Measurements from ENCODE around the gene TIMELESS.

DNA sequence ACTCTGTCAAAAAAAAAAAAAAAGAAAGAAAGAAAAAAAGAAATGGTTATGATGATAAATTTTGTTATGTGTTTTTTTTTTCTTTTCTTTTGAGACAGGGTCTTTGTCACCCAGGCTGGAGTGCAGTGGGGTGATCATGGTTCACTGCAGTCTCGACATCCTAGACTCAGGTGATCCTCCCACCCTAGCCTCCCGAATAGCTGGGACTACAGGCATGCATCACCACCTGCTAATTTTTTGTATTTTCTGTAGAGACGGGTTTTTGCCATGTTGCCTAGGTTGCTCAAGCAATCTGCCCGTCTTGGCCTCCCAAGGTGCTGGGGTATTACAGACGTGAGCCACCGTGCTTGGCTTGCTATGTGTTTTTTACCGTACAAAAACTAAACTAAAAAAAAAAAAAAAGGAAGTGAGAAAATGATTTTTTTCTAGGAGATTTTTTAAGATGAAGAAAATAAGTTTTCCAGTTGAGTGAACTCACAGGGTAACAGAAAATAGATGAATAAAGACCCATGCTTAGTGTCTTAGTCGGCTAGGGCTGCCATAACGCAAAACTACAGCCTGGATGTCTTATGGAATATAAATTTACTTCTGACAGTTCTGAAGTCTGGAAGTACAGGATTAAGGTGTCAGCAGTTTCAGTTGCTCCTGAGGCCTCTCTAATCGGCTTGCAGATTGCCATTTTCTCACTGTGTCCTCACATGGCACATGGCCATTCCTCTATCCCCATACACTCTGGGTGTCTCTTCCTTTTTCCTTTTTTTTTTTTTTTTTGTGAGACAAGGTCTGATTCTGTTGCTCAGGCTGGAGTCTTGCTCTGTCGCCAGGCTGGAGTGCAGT, 73.4 kb downstream of the TIMELESS start:
- TF ChIP-seq, protein P1, sequence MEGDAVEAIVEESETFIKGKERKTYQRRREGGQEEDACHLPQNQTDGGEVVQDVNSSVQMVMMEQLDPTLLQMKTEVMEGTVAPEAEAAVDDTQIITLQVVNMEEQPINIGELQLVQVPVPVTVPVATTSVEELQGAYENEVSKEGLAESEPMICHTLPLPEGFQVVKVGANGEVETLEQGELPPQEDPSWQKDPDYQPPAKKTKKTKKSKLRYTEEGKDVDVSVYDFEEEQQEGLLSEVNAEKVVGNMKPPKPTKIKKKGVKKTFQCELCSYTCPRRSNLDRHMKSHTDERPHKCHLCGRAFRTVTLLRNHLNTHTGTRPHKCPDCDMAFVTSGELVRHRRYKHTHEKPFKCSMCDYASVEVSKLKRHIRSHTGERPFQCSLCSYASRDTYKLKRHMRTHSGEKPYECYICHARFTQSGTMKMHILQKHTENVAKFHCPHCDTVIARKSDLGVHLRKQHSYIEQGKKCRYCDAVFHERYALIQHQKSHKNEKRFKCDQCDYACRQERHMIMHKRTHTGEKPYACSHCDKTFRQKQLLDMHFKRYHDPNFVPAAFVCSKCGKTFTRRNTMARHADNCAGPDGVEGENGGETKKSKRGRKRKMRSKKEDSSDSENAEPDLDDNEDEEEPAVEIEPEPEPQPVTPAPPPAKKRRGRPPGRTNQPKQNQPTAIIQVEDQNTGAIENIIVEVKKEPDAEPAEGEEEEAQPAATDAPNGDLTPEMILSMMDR (IDR thresholded peaks at IDR 0.05), result no peak
- TF ChIP-seq POLR2A (IDR thresholded peaks at IDR 0.05), result no peak
